Endothelial cell of umbilical vein (primary cell): ENCODE data around the gene TOP2B. TPM values are rescaled to one million over a fixed set of nuclear protein-coding genes. Genes with fewer than 3 reads are reported as not detected.

Source experiments
- BruUV-seq: library from RNA; stranded (reverse); fragments of 400-500 nt; replicated peaks from 2 replicates; lab custom pipeline; 2021; lab: Mats Ljungman, UMichigan
- CTCF ChIA-PET: fragments of 300-600, 350-600 bp; sonication (Branson Sonifier 250); formaldehyde crosslinking; loops from one replicate; lab custom pipeline; 2021; ENCODE audit warnings: antibody characterized with exemption, inconsistent platforms; lab: Charles Lee
- POLR2A ChIA-PET: fragments of 300-600, 350-600 bp; sonication (Branson Sonifier 250); formaldehyde crosslinking; loops from one replicate; lab custom pipeline; 2021; ENCODE audit warnings: antibody characterized with exemption, inconsistent platforms; lab: Charles Lee
- DNase-seq: peaks from one replicate; pipeline ENCODE4 v3.0.0-alpha.2; 2011; ENCODE audit warnings: low read depth, low spot score
- FAIRE-seq: peaks from 2 replicates; lab custom pipeline; 2011; peaks lifted over from hg19 to GRCh38; lab: Jason Lieb, UNC
- H2AFZ ChIP-seq: 2 replicates; pipeline ENCODE4 v1.6.0; 2012; ENCODE audit warnings: low read depth, low read length, control low read depth, inconsistent platforms
- H3K27ac ChIP-seq: 2 replicates; pipeline ENCODE4 v1.5.1; 2011; ENCODE audit warnings: low read depth, mild to moderate bottlenecking, control low read depth, low read length, moderate library complexity; ENCODE audit not compliant: insufficient read depth
- H3K27me3 ChIP-seq, 2 experiments: 2 replicates each; pipeline versions ENCODE4 v1.6.0 to v1.6.1; 2011; ENCODE audit warnings: low read length in 2 of 2, mixed read lengths in 1 of 2; ENCODE audit not compliant: control insufficient read depth in 2 of 2, insufficient read depth in 2 of 2
- H3K36me3 ChIP-seq, 2 experiments: 2 replicates in 1 of 2; 3 replicates in 1 of 2; pipeline ENCODE4 v1.5.1; 2011; ENCODE audit warnings: low read length in 2 of 2, mild to moderate bottlenecking in 1 of 2, moderate library complexity in 1 of 2; ENCODE audit not compliant: control insufficient read depth in 2 of 2, insufficient read depth in 2 of 2; ENCODE audit errors: extremely low read depth in 1 of 2
- H3K4me1 ChIP-seq: 3 replicates; pipeline ENCODE4 v1.5.1; 2011; ENCODE audit warnings: mild to moderate bottlenecking, low read length; ENCODE audit not compliant: control insufficient read depth, insufficient read depth; ENCODE audit errors: extremely low read depth
- H3K4me2 ChIP-seq: 2 replicates; pipeline ENCODE4 v1.6.1; 2011; ENCODE audit warnings: low read length, control low read depth, mixed read lengths; ENCODE audit not compliant: insufficient read depth
- H3K4me3 ChIP-seq, 3 experiments: fragments of 200-600 bp in 1 of 3; sonication (generic), shearing (Covaris generic) in 1 of 3; replicated peaks in 1 of 3; 2 replicates each; pipeline ENCODE4 v1.5.1; 2011 to 2016; ENCODE audit warnings: control low read depth in 3 of 3, low read length in 3 of 3, mild to moderate bottlenecking in 2 of 3, inconsistent platforms in 1 of 3, low read depth in 1 of 3, moderate library complexity in 1 of 3; ENCODE audit not compliant: insufficient read depth in 1 of 3
- H3K79me2 ChIP-seq: 2 replicates; pipeline ENCODE4 v1.6.0; 2012; ENCODE audit warnings: low read length, inconsistent platforms; ENCODE audit not compliant: control insufficient read depth, insufficient read depth
- H3K9ac ChIP-seq: replicated peaks from 2 replicates; pipeline ENCODE3; 2011; ENCODE audit warnings: low read length, control low read depth; ENCODE audit not compliant: insufficient read depth; ENCODE audit errors: extremely low read depth
- H3K9me1 ChIP-seq: replicated peaks from 3 replicates; pipeline ENCODE4 v1.6.0; 2011; ENCODE audit warnings: mild to moderate bottlenecking, low read length; ENCODE audit not compliant: control insufficient read depth, insufficient read depth; ENCODE audit errors: extremely low read depth
- H3K9me3 ChIP-seq: replicated peaks from 2 replicates; pipeline ENCODE4 v1.5.1; 2012; ENCODE audit warnings: low read length, inconsistent platforms; ENCODE audit not compliant: control insufficient read depth, insufficient read depth
- H4K20me1 ChIP-seq: replicated peaks from 2 replicates; pipeline ENCODE3; 2011; ENCODE audit warnings: mild to moderate bottlenecking, low read length; ENCODE audit not compliant: control insufficient read depth, insufficient read depth; ENCODE audit errors: extremely low read depth
- EZH2 ChIP-seq: IDR thresholded peaks from 2 replicates; pipeline ENCODE4 v1.6.1; 2012; ENCODE audit warnings: borderline replicate concordance, low read depth, mild to moderate bottlenecking, moderate library complexity, low read length, inconsistent platforms; ENCODE audit not compliant: severe bottlenecking
- FOS ChIP-seq: IDR thresholded peaks from 2 replicates; pipeline ENCODE4 v1.6.1; 2011; ENCODE audit warnings: mild to moderate bottlenecking, low read length, moderate library complexity, borderline replicate concordance; ENCODE audit not compliant: insufficient read depth
- GATA2 ChIP-seq: IDR thresholded peaks from 2 replicates; pipeline ENCODE4 v1.7.0; 2011; ENCODE audit warnings: low read depth, mild to moderate bottlenecking, moderate library complexity, mixed read lengths, low read length; ENCODE audit not compliant: insufficient read length, insufficient read depth
- JUN ChIP-seq: IDR thresholded peaks from 2 replicates; pipeline ENCODE4 v1.6.1; 2011; ENCODE audit warnings: borderline replicate concordance, low read depth; ENCODE audit not compliant: insufficient read length, insufficient read depth
- MYC ChIP-seq: IDR thresholded peaks from one replicate; pipeline ENCODE4 v1.6.1; 2011; ENCODE audit warnings: mild to moderate bottlenecking, low read depth, low read length
- POLR2A ChIP-seq: IDR thresholded peaks from 2 replicates; pipeline ENCODE4 v1.6.1; 2012; ENCODE audit warnings: low read depth, mild to moderate bottlenecking, control low read depth, low read length
- POLR2AphosphoS5 ChIP-seq: IDR thresholded peaks from 2 replicates; pipeline ENCODE4 v1.6.1; 2012; ENCODE audit warnings: low read depth, mild to moderate bottlenecking, control low read depth, low read length, moderate library complexity; ENCODE audit not compliant: insufficient read depth
- dilution Hi-C: fragments of 300-500 bp; cut with MboI; formaldehyde crosslinking; loops from one replicate; pipeline ENCODE4 v1.15.0; 2019; ENCODE audit warnings: low sequenced_read_pairs; ENCODE audit not compliant: extremely low pct_ligation_motif_present
- intact Hi-C: fragments of 100-400 bp; cut with micrococcal nuclease; formaldehyde crosslinking; loops from one replicate; pipeline ENCODE4 v1.10.0; 2022
- polyA plus RNA-seq, 4 experiments: library from polyadenylated mRNA; depleted of rRNA in 3 of 4; stranded (reverse) in 3 of 4; unstranded in 1 of 4; fragments of >200 nt; gene quantifications; 2 replicates each; pipeline versions ENCODE4 v1.2.1 to v1.2.3, GENCODE V29; 2011 to 2012; ENCODE audit warnings: missing spikeins in 1 of 4
- total RNA-seq: library from RNA; stranded (reverse); gene quantifications from 2 replicates; pipeline ENCODE4 v1.2.3, GENCODE V29; 2021
- TF ChIP-seq, protein P1 (sequence below): IDR thresholded peaks from 2 replicates; pipeline ENCODE4 v1.6.1; 2011; ENCODE audit not compliant: insufficient read depth, insufficient read length
- TF ChIP-seq, protein P2 (sequence below), 2 donors: IDR thresholded peaks; 1 replicate in 1 of 2; 2 replicates in 1 of 2; pipeline ENCODE4 v1.5.1; 2011; ENCODE audit warnings: low read length in 2 of 2, mild to moderate bottlenecking in 2 of 2, moderate library complexity in 2 of 2, control low read depth in 1 of 2, inconsistent platforms in 1 of 2, low read depth in 1 of 2; ENCODE audit not compliant: insufficient read depth in 1 of 2; ENCODE audit errors: extremely low read depth in 1 of 2

TOP2B gene
- total and polyA plus RNA-seq, 2 donors (not counting 3 experiments of a cell fraction or from before 2014, with no cell fraction given), result 20.4 to 98.9 TPM

DNA sequence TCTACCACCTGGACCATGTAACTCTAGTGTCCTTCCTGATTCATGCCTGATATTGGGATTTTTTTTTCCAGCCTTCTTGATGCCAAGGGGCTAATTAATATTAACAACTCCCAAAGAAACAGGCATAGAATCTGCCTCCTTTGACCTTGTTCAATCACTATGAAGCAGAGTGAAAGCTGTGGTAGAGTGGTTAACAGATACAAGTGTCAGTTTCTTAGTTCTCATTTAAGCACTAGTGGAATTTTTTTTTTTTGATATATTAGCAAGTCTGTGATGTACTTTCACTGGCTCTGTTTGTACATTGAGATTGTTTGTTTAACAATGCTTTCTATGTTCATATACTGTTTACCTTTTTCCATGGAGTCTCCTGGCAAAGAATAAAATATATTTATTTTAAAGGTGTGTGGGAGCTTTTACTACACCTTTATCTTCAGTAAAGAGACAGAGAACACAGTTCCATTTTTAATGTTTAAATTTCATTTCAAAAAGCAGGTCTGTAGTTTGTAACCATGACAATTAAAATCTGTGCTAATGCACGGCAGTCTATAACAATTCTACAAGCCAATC is 67.1 kb downstream of the TOP2B start:
- H4K20me1 ChIP-seq, result no peaks in the 10 kb centered on the region
- peaks cover 5 to 10% of the 10 kb centered on the region in 2 experiments for H3K36me3 ChIP-seq
- H3K4me2 ChIP-seq, result no peak overlapping the region
- DNase-seq (no peak), FAIRE-seq (no peak)
- H3K4me3 ChIP-seq, result no peak overlapping the region
- no peak overlapping the region for H2AFZ ChIP-seq
- no TSS peak for BruUV-seq
- intact Hi-C loops (loop anchor here (2.0 kb wide), 1 partner anchor 763 kb away; no protein-coding TSS in a partner anchor), dilution Hi-C loops (no loop called here)
- H3K27me3 ChIP-seq, result no peaks in the 10 kb centered on the region
- no peaks in the 10 kb centered on the region for H3K79me2 ChIP-seq
- H3K9me1 ChIP-seq, result no peaks in the 10 kb centered on the region
- TF ChIP-seq, protein P1, sequence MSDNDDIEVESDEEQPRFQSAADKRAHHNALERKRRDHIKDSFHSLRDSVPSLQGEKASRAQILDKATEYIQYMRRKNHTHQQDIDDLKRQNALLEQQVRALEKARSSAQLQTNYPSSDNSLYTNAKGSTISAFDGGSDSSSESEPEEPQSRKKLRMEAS, result no peak
- TF ChIP-seq EZH2, result no peak
- no peak for TF ChIP-seq POLR2AphosphoS5
- no peak for TF ChIP-seq GATA2
- no peak for TF ChIP-seq FOS
- TF ChIP-seq, protein P2, sequence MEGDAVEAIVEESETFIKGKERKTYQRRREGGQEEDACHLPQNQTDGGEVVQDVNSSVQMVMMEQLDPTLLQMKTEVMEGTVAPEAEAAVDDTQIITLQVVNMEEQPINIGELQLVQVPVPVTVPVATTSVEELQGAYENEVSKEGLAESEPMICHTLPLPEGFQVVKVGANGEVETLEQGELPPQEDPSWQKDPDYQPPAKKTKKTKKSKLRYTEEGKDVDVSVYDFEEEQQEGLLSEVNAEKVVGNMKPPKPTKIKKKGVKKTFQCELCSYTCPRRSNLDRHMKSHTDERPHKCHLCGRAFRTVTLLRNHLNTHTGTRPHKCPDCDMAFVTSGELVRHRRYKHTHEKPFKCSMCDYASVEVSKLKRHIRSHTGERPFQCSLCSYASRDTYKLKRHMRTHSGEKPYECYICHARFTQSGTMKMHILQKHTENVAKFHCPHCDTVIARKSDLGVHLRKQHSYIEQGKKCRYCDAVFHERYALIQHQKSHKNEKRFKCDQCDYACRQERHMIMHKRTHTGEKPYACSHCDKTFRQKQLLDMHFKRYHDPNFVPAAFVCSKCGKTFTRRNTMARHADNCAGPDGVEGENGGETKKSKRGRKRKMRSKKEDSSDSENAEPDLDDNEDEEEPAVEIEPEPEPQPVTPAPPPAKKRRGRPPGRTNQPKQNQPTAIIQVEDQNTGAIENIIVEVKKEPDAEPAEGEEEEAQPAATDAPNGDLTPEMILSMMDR (IDR thresholded peaks at IDR 0.05; ENCODE audit: extremely low read depth in 1 of 2, insufficient read depth in 1 of 2, low read depth in 1 of 2, low read length in 2 of 2), result no peak
- no peak for TF ChIP-seq JUN
- TF ChIP-seq MYC, result no peak
- TF ChIP-seq POLR2A, result no peak
- peaks cover 6% of the 10 kb centered on the region for H3K4me1 ChIP-seq
- H3K27ac ChIP-seq, result no peak overlapping the region
- ChIA-PET CTCF (no interaction called here), POLR2A (no interaction called here)
- H3K9me3 ChIP-seq, result no peaks in the 10 kb centered on the region
- no peak overlapping the region for H3K9ac ChIP-seq
